Aortic smooth muscle cell (primary cell): ENCODE data around the gene LTB4R2. TPM values are rescaled to one million over a fixed set of nuclear protein-coding genes. Genes with fewer than 3 reads are reported as not detected.

Experiments
- total RNA-seq: library from RNA; depleted of rRNA; stranded (reverse); fragments of >200 nt; gene quantifications from 2 replicates; pipeline ENCODE4 v1.2.3, GENCODE V29; 2014

Gene LTB4R2, protein sequence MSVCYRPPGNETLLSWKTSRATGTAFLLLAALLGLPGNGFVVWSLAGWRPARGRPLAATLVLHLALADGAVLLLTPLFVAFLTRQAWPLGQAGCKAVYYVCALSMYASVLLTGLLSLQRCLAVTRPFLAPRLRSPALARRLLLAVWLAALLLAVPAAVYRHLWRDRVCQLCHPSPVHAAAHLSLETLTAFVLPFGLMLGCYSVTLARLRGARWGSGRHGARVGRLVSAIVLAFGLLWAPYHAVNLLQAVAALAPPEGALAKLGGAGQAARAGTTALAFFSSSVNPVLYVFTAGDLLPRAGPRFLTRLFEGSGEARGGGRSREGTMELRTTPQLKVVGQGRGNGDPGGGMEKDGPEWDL
- total RNA-seq, result 2.0 and 2.6 TPM in 2 replicates

DNA sequence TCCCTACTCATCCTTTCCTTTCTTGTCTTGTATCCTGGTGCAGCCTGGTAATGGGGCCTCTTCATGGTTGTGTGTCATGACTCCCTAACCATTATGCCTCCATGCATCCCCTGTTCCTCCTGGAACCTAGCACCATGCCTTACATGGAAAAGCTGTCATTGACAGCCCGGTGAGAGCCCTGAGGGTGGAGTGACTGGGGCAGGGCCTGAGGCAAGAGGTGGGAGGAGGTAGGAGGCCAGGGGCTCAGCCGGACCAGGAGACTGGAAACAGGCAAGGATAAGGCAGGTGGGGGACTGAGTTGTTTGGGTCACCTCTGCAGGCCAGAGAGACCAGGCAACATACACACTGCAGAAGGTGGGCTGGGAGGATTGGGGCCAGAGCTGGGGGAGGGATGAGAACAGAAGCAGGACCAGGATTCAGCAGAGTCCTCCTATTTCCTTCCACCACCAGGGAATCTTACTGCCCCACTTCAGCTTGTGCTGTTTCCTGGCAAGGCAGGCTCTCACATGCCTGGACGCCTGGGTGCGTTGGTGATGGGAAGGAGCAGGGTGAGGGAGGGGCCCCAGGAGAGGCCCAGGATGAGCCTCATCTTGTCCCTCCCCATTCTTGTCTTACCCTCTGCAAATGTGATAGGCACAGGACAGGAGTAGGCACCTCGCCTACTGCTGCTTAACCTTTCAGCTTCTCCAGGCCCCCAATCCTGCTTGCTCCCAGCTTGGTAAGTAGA lies at the start of gene LTB4R2:
LTB4R2 (plus strand) TSS at position 603 of the 727 bp plus-strand sequence. CDS start 525 bp downstream, outside the sequence.

DNA sequence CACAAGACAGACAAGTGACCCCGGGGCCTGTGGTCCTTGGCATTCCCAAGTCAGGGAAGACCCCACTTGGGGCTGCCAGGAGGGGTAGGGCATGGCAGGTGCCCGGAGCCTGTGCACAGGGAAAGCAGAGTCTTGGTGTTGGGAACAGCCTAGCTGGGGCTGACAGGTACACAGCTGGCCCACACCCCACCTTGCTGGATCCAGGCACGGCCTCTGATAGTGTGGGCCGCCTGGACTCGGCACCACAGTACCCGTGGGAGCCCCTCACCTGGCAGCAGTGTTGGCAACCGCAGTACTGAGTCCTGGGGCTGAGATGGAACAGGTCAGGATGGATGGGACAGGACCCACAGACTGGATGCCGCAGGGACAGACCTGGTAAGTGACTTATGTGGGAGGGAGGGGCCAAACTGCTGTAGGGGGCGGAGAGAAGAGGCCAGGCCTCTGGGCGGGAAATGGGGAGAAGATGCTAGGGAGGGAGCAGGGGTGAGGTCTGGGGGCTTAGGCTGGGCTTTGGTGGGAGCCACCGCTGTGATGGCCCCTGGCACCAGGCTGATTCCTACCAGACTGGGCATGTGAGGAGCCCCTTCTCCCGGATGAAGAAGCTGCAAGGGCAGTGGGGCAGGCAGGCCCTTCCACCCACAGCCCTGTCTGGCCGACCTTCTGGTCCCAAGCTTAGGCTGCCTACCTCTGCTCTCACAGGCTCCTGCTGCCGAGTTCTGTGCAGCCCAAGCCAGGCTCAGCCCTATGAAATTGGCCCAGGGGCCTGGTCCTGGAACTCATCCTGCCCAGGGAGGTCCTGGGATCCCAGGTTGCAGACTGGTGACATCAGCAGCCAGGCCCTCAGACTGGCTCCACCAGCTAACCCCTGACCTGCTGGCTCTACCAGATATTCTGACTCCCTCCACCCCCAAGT lies 46.9 kb upstream of the LTB4R2 start, which contains the start of gene TGM1:
TGM1 (minus strand) TSS at position 357 of the 913 bp plus-strand sequence. CDS start 825 bp downstream, outside the sequence.

GRCh38 chr14:24271134-24271833 lies 38.7 kb upstream of the LTB4R2 start, which contains the start of gene RABGGTA:
TSS of gene RABGGTA (minus strand) at chr14:24271597. CDS start at chr14:24271115, 482 bp downstream.

DNA sequence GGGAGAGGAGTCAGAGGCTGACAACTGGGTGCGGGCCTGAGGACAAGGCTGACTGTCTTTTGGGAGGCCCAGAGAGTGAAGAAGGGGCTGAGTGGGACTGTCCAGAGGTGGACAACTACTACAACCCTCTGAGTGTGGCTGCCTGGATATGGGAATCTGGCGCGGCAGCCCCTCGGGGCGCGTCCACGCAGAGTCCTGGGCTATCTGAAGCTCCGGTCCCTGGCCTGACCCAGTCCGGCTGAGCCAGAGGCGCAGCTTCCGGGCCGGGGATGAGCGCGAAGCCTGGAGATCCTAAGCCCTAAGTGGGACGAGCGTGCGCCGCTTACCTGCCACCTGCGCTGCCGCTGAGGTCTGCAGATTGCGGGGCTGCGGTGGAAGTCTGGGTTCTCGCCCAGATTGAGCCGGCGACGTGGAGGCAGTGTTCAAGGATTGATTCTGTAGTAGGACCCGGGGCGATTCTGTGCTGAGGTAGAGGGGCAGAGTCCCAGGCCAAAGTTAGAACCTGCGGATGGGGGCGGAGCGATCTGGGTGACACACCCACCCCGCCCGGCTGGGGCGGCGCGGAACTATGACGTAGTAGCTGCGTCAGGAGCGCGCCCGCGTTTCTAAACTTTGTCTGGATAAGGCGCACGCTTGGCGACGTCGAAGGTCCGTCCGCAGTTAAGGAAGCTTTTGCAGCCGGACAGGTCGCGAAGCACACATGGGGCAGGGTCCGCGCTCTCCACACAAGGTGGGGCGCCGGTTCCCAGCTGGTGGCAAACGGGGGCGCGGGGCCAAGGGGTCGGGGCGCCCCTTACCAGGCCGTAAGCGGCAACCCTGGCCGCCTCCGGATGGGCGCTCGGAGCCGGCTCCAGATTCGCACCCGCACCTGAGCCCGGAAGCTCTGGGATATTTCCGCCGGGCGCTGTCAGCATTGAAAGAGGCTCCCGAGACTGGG lies 10.4 kb upstream of the LTB4R2 start, which contains the start of the genes DHRS1 and NOP9:
DHRS1 (minus strand) TSS at position 526 of the 937 bp plus-strand sequence. CDS start 674 bp downstream, outside the sequence.
NOP9 (plus strand) TSS at position 596 of the 937 bp plus-strand sequence; CDS start at position 701, 105 bp downstream.

DNA sequence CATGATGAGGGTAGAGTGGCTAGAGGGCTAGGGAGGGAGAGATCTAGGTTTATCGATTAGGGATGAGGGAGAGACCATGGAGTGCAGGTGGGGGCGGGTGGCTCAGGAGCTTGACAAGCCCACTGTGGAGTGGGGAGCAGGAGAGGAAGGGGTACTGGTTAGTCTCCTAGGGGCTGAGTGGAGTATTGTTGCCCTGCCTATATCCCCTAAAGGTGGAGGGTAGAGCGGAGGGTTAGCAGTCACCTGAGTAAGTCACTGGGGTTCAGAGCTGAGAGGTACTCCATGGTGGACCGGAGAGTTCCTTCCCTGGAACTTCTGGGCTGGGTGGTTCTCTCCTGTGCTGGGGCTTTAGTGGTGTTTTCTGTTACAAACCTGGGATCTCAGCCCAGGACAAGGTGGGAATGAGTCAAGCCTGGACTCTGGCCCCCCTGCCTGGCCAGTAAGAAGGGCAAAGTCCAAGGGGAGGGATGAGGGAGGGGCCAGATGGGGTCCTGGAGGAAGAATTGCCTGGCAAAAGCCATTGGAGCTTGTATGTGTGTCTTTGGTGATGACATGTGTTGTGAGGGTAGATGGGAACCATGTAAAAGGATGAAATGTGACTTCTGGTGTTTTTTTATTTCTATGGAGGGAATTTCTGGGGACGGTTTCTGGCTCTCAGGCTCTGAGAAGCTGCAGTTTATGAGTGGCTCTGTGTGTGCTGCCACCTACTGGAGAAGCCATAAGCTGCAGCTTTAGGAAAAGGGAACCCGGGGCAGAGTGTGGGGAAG lies 2.2 kb upstream of the LTB4R2 start, which contains the start of gene CIDEB:
CIDEB (minus strand) TSS at position 403 of the 767 bp plus-strand sequence; CDS start at position 284, 119 bp downstream.

DNA sequence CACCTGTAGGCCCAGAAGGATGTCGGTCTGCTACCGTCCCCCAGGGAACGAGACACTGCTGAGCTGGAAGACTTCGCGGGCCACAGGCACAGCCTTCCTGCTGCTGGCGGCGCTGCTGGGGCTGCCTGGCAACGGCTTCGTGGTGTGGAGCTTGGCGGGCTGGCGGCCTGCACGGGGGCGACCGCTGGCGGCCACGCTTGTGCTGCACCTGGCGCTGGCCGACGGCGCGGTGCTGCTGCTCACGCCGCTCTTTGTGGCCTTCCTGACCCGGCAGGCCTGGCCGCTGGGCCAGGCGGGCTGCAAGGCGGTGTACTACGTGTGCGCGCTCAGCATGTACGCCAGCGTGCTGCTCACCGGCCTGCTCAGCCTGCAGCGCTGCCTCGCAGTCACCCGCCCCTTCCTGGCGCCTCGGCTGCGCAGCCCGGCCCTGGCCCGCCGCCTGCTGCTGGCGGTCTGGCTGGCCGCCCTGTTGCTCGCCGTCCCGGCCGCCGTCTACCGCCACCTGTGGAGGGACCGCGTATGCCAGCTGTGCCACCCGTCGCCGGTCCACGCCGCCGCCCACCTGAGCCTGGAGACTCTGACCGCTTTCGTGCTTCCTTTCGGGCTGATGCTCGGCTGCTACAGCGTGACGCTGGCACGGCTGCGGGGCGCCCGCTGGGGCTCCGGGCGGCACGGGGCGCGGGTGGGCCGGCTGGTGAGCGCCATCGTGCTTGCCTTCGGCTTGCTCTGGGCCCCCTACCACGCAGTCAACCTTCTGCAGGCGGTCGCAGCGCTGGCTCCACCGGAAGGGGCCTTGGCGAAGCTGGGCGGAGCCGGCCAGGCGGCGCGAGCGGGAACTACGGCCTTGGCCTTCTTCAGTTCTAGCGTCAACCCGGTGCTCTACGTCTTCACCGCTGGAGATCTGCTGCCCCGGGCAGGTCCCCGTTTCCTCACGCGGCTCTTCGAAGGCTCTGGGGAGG lies 985 bp downstream of the LTB4R2 start, which contains the start of gene LTB4R:
LTB4R (plus strand) TSS at position 857 of the 959 bp plus-strand sequence. CDS start 4,150 bp downstream, outside the sequence.

DNA sequence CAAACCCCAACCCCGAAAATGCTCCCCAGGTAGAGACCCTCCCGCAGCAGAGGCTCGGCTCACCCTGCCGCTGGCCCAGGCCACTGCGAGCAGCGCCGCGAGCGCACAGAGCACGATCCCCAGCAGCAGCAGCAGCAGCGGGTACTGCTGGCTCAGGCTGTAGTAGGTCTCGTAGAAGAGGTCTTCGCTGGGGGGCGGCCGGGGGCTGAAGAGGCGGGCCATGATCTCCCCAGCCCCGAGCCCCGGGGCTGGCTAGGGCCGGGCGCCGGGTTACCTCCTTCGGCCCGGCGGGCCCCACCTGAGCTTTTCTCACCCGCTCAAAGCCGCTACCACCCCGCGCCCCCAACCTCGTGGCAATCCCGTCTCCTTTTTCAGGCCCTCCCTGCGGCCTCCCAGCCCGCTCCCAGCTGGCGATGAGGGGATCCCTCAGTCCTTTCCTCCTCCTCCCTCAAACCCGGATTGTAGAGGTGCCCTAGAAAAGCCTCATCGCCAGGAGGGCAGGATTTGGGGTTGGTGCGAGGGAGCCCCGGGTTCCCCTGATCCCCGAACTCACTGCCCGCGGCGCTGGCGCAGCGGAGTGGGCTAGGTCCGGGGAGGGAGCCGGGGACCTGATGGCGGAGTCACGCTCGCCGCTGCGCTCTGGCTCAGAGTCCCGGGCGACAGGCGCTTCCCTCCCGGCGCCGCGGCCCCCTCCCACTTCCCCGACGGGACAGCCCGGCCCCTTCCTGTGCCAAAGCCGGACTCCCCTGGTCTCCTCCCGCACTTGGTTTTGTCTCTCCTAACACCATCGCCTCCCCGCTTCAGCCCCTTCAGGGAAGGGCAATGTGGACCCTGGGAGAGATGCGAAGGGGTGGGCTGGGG lies 24.7 kb downstream of the LTB4R2 start, which contains the start of gene ADCY4:
ADCY4 (minus strand) TSS at position 641 of the 861 bp plus-strand sequence; CDS start at position 222, 419 bp downstream.

DNA sequence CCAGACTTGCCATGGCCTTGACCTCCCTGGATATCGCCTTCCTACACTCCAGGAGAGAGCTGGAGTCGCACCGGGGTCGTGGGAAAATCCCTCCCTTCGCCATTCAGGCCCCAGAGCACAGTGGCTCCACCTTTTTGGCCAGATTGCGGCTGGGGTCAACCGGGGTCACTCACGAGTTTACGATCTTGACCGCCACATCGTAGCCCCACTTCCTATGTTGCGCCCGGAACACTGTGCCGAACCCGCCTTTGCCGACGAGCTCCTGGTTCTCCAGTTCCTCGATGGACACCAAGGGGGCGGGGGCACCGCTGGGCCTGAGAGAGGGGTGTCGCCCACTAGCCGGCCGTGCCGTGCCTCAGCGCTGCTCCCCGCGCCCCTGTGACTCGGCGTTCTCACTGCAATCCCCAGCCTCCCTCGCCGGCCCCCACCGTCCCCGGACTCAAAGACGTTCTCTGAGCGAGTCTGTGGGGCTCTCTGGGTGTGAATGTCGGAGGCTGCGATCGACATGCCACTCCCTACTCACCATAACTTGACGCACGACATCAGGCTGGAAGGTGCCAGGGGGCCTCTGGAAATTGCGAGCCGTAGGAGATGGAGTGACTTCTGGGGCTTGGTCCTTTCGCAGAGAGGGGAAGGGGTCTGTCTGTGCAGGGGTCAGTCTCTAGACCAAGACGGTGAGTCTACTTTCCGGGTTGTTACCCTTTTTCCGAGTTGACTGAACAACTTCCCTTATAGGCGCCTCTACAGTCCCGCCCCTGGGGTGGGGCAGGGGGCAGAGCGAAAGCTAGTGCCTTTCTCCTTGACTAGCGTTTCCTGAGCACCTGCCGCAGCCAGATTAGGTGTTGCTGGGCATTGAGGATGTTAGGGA lies 29.6 kb downstream of the LTB4R2 start, which contains the start of gene RIPK3:
RIPK3 (minus strand) TSS at position 708 of the 868 bp plus-strand sequence; CDS start at position 543, 165 bp downstream.

Other genes starting within 250 kb of the LTB4R2 start
- gene CPNE6, start 238.6 kb upstream of the LTB4R2 start, total RNA-seq, result not detected in 2 replicates
- gene PCK2, start 215.8 kb upstream of the LTB4R2 start, total RNA-seq, result 8.6 and 10.2 TPM in 2 replicates
- gene DCAF11, start 195.4 kb upstream of the LTB4R2 start, total RNA-seq, result 63.2 and 68.4 TPM in 2 replicates
- 0.75 and 0.79 TPM in 2 replicates for gene NRL, start 195.2 kb upstream of the LTB4R2 start, total RNA-seq
- gene FITM1, start 179.5 kb upstream of the LTB4R2 start, total RNA-seq, result 0.13 and 0.19 TPM in 2 replicates
- gene PSME1, start 173.9 kb upstream of the LTB4R2 start, total RNA-seq, result 97.5 and 122 TPM in 2 replicates
- 19.2 and 29.5 TPM in 2 replicates for gene EMC9, start 168.5 kb upstream of the LTB4R2 start, total RNA-seq
- gene PSME2, start 163.5 kb upstream of the LTB4R2 start, total RNA-seq, result 114 and 116 TPM in 2 replicates
- 31.8 and 33.7 TPM in 2 replicates for gene RNF31, start 162.6 kb upstream of the LTB4R2 start, total RNA-seq
- gene IRF9, start 148.9 kb upstream of the LTB4R2 start, total RNA-seq, result 102 and 108 TPM in 2 replicates
- 0.66 and 1.4 TPM in 2 replicates for gene REC8, start 138.1 kb upstream of the LTB4R2 start, total RNA-seq
- 32.3 and 46.9 TPM in 2 replicates for gene IPO4, start 121.3 kb upstream of the LTB4R2 start, total RNA-seq
- gene TM9SF1, start 114.7 kb upstream of the LTB4R2 start, total RNA-seq, result 52.8 and 58.4 TPM in 2 replicates
- 0.19 TPM in 1 of 2 replicates, not detected in the other for gene TSSK4, start 104.4 kb upstream of the LTB4R2 start, total RNA-seq
- gene CHMP4A, start 96.7 kb upstream of the LTB4R2 start, total RNA-seq, result 25.6 and 31.3 TPM in 2 replicates
- 17.4 and 21.1 TPM in 2 replicates for gene MDP1, start 94.1 kb upstream of the LTB4R2 start, total RNA-seq
- 300 and 324 TPM in 2 replicates for gene NEDD8, start 77.8 kb upstream of the LTB4R2 start, total RNA-seq
- 93.1 and 102 TPM in 2 replicates for gene GMPR2, start 77.2 kb upstream of the LTB4R2 start, total RNA-seq
- gene TINF2, start 67.5 kb upstream of the LTB4R2 start, total RNA-seq, result 51.5 and 55.1 TPM in 2 replicates
- 0.25 and 0.40 TPM in 2 replicates for gene TGM1, start 47.0 kb upstream of the LTB4R2 start, total RNA-seq
- 20.0 and 21.7 TPM in 2 replicates for gene RABGGTA, start 38.5 kb upstream of the LTB4R2 start, total RNA-seq
- 14.5 and 20.0 TPM in 2 replicates for gene DHRS1, start 10.4 kb upstream of the LTB4R2 start, total RNA-seq
- gene NOP9, start 10.3 kb upstream of the LTB4R2 start, total RNA-seq, result 16.8 and 22.3 TPM in 2 replicates
- 0.68 and 1.1 TPM in 2 replicates for gene CIDEB, start 2.2 kb upstream of the LTB4R2 start, total RNA-seq
- gene LTB4R, start 1.4 kb downstream of the LTB4R2 start, total RNA-seq, result 0.75 and 1.1 TPM in 2 replicates
- 2.6 and 2.9 TPM in 2 replicates for gene ADCY4, start 24.9 kb downstream of the LTB4R2 start, total RNA-seq
- gene RIPK3, start 29.9 kb downstream of the LTB4R2 start, total RNA-seq, result 0.19 and 0.40 TPM in 2 replicates
- 32.8 and 34.5 TPM in 2 replicates for gene NFATC4, start 58.0 kb downstream of the LTB4R2 start, total RNA-seq
- gene NYNRIN, start 88.9 kb downstream of the LTB4R2 start, total RNA-seq, result 4.1 and 6.5 TPM in 2 replicates
- gene CBLN3, start 119.5 kb downstream of the LTB4R2 start, total RNA-seq, result 3.0 and 4.5 TPM in 2 replicates
- gene KHNYN, start 119.8 kb downstream of the LTB4R2 start, total RNA-seq, result 48.1 and 48.2 TPM in 2 replicates
- gene SDR39U1, start 132.6 kb downstream of the LTB4R2 start, total RNA-seq, result 10.1 and 15.1 TPM in 2 replicates
- gene CMA1, start 198.1 kb downstream of the LTB4R2 start, total RNA-seq, result not detected in 2 replicates